SHP77 treated with DMSO at 0.1 percent for 48 hours (cell line): ENCODE measurements around the gene PUM2.

Source experiments
- DNase-seq: peaks from one replicate; lab custom pipeline; 2025; lab: John Stamatoyannopoulos, UW

The PUM2 gene

DNA sequence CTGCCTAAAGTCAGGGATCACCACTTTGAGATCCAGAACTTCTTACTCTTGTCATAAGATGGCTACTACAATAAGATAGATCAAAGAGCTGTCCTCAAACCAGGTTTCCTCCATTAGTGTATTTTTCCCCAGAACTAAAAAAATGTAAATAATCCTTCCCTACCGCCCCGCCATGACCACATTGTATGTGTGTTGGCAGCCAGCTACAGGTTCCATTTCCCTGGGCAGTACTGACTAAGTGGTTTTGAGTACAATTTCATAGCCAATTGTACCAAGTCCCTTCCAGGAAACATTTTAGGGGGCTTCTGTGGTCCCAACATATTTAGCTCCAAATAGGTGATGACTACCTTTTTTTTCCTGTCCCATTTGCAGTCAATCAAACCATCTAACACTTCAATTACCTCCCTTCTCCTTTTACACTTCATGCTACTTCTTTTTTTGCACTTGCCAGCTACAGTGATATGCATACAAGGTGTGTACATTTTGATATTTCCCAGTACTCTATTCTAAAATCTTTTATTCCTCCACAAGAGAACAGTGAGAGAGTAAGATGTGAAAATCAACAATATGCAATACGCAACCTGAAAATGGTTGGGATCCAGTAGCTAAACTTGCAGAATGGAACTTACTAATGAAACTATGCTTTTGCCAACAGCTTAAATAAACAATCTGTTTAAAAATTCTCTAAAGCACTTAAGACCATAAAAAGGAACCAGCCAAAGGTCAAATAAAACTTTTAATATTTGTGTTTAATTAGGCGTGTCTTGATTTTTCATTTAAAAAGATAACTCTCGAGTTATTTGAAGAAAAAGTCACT, 3.9 kb downstream of the PUM2 start:
- DNase-seq: no peak

DNA sequence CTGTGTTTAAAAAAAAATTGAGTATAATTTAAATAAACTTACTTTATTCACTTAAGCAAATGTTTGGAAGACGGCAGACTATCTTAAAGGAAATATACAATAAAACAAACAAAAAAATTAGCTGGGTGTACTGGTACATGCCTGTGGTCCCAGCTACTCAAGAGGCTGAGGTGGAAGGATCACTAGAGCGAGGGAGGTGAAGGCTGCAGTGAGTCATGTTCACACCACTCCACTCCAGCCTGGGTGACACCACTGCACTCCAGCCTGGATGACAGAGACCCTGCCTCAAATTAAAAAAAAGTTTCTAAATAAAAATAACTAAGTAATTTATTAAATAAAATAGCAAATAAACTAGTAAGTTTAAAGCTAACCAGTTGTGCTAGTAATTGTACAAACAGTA, 7.5 kb downstream of the PUM2 start:
- no peak for DNase-seq

DNA sequence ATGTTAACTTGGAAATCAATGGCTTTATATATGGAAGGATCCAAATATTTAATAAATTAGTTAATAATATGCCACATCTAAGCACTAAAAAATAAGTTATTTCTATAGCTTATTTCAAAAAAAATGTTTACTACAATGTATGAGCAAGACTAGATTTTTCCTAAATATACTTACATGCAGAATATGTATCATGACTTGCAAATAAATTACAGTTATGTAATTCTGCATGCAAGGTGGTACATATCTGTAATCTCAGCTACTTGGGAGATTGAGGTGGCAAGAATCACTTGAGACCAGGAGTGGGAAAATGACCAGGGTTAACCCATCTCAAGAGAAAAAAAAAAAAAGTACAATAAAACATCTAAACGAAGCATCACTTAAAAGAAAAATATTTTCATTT, 11.6 kb downstream of the PUM2 start:
- no peak for DNase-seq

DNA sequence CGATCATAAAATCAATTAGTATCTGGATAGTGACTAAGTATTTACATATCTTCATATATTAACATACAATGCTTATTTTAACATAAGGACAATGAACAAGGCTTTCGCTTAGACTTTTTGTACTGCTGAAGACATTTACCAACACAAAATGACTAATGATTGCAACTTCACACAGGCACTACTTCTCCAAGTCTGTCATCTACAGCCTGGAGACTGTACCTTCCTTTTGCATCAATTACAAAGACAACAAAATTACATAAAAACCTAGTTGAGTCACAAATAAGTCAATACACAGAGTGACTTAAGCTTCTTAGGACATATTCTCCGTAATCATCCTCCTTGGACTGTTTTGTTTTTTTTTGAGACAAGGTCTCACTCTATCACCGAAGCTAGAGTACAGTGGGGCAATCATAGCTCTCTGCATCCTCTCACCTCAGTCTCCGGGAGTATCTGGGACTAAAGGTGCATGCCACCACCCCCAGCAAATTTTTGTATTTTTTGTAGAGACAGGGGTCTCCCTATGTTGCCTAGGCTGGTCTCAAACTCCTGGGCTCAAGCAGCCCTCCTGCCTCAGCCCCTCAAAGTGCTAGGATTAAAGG, 15.9 kb downstream of the PUM2 start:
- no peak for DNase-seq

DNA sequence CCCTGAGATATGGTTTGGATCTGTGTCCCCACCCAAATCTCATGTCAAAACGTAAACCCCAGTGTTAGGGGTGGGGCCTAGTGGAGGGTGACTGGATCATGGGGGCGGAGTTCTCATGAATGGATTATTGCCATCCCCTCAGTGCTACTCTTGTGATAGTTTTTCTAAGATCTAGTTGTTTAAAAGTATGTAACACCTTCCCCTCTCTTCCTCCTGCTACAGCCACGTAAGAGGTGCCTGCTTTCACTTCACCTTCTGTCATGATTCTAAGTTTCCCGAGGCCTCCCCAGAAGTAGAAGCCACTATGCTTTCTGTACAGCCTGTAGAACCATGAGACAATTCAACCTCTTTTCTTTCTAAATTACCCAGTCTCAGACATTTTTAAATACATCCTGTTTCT, 16.9 kb downstream of the PUM2 start:
- DNase-seq: no peak

DNA sequence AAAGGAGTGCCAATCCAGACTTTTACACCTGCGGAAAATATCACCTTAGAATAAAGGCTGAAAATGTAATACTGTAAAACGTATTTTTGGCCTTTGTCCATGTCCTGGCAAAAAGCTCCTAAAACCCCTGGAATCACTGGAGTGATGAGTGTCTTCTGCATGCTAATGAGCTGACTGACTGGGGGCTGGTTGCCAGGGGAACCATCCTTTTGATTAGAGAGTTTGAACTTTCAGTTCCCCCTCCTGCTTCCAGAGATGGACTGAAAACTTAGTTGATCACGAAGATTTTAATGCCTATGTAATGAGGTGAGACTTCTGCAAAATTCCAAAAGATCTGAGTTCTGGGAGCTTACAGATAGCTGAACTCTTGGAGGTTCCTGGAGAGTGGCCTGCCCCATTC, 20.5 kb downstream of the PUM2 start:
- no peak for DNase-seq

DNA sequence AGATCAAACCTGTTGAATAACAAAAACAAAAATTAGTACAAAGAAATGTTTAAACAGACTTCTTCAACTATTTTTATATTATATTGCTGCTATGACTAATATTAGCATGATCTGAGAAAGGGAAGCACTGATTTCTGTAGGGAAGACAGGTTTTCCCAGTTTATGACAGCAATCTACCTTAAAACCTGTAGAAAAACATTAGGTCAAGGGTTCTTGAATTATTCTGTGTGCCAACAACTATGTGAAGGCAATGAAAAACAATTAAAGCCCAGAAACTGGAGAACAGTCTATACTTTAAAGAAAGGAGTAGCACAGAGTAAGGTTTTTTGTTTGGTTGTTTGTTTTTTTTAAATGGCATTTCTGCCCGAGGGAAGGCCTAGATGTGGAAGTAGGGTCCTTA, 23.3 kb downstream of the PUM2 start:
- no peak for DNase-seq

DNA sequence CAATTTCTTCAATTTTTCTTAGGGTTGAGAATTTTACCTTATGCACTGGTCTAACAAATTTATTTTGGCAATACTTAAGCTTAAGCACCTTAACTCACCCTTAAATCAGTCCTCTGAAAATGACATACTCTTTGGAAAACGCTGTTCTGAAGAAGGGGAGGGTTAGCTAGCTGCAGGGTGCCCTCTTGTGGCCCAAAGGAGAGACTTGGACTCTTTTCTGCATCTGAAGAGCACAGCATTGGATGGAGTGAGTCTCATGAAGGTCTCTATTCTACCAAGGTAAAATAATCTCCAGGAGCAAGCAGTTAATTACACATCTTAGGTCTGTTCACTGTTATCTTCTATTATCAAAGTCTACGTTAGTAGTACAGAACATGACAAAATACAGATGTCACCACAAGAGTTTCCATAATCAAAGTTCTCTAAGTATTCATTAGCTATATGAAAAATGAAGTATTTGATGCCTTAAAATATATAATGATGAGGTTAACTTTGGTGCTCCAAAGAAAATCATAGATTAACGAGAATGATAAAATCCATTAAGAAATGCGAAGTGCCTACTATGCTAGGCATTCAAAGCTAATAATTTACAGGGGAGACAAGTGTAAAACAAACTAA, 24.4 kb downstream of the PUM2 start:
- DNase-seq: peak; percentile 58

DNA sequence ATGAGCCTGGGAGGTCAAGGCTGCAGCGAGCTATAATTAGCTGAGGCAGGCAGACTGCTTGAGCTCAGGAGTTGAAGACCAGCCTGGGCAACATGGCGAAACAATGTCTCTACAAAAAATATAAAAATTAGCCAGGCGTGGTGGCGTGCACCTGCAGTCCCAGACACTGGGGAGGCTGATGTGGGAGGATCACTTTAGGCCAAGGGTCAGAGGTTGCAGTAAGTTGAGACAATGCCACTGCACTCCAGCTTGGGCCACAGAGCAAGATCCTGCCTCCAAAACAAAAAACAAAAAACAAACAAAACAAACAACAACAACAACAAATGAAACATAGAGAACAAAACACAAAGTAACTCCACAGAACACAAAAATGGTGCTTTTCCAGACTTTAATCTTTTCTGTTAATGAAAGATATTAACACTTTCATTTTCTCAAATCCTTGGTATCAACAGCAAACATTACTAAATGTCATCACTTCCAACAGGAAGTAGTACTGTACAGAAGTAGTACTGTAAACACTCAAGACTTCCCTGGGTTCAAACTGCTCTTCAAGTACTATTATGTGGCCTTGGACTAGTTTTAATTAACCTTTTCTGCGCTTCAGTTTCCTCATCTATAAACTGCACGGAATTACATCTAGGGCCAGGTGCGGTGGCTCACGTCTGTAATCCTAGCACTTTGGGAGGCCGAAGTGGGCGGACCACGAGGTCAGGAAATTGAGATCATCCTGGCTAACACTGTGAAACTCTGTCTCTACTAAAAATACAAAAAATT, 27.9 kb downstream of the PUM2 start:
- peak; percentile 5 for DNase-seq

DNA sequence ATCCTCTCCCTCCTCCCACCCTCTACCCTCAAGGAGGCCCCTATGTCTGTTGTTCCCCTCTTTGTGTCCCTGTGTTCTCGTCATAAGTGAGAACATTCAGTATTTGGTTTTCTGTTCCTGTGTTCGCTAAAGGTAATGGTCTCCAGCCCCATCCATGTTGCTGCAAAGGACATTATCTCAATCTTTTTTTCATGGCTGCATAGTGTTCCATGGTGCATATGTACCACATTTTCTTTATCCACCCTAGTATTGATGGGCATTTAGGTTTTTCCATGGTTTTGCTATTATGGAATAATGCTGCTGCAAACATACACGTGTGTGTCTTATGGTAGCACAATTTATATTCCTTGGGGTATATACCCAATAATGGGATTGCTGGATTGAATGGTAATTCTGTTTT, 33.0 kb downstream of the PUM2 start:
- no peak for DNase-seq

DNA sequence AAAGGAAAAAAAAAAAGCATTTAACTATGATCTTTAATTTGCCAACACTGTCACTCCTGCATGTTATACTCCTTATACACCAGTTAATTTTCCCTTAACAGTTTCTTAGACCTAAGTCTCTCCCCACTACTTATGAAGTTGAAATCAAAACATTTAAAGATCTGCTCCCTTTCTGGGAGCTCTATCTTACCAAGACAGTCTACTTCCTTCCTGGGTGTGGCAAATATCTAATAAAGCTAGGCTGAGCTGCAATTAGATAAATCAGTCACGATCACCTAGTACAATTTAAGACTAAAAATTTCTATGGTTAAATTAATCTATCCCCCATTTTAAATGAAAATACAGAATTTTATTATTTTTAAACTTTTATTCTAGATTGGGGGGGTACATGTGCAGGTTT, 33.4 kb downstream of the PUM2 start:
- no peak for DNase-seq

DNA sequence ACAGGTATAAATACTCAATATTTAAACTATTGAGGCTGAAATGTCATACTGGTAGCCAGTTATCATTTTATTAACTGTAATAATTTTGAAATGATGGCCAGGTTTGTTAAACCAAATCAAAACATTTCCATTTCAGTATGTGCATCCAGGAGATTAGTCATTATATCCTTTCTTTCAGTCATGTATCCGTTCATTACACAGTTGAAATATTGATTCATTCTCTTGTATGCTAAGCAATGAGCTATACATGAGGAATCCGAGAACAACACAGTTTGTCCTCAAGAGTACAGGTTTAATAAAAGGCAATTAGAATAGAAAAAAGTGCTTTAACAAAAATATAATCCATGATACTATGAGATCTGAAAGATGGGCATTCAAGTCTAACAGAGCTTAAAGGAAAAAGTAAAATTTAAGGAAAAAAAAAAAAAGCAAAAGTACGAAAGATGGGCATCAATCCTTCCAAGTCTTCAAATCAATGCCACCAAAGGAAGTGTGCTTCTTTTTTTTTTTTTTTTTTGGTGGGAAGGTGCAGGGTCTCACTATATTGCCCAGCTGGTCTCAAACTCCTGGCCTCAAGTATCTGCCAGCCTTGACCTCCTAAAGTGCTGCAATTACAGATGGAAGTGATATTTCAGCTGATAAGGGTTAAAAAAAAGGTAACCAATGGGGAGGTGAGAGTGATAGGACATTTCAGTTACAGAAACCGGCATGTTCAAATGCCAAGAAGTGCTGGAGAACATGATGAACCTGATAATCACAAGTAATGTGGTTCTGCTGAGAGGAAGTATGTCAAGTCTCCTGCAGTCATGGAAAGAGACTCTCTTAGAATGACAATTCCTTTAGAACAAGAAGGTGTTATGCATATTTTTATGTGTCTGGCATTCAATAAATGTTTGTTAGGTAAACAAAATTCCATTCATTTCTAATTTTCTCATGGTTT, 35.8 kb downstream of the PUM2 start:
- no peak for DNase-seq

DNA sequence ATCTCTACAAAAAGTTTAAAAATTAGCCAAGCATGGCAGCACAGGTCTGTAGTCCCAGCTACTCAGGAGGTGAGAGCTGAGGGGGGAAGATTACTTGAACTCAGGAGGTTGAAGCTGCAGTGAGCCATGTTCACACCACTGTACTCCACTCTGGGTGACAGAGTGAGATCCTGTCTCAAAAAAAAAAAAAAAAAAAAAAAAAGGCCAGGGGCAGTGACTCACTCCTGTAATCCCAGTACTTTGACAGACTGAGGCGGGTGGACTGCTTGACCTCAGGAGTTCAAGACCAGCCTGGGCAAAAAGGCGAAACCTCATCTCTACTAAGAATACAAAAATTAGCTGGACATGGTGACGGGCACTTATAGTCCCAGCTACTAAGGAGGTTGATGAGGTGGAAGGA, 37.0 kb downstream of the PUM2 start:
- no peak for DNase-seq

DNA sequence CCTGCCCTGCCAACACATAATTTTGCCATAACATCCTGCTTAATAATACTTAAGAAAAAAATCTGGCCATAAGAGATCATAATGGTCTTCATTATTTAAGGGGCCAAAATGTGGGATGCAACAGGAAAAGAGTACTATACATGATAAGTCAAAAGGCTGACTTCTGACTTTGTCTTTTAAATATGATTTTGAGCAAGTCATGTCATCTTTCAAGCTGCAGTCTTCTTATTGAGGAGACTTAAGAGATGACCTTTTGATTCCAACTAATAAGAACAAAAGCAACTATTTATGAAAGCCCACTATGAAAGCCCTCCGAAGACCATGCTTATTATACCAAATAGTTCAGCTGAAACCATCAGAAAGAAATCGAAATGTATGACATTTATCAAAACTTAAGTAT, 41.6 kb downstream of the PUM2 start:
- DNase-seq: no peak

DNA sequence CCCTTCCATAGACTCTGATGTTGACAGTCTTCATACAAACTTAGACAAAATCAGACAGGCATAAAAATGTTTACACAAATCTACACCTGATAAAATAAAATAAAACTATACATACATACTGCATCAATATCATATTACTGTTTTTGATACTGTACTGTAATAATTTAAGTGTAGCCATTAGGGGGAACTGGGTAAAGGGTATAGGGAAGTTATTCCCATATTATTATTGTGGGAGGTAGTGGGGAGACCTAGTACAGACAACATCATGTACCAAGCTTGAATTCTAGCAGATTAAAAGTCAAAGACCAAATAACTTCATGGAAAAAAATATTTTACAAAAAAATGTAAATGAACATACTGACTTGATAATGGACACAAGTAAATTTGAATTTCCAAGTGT, 43.3 kb downstream of the PUM2 start:
- no peak for DNase-seq

DNA sequence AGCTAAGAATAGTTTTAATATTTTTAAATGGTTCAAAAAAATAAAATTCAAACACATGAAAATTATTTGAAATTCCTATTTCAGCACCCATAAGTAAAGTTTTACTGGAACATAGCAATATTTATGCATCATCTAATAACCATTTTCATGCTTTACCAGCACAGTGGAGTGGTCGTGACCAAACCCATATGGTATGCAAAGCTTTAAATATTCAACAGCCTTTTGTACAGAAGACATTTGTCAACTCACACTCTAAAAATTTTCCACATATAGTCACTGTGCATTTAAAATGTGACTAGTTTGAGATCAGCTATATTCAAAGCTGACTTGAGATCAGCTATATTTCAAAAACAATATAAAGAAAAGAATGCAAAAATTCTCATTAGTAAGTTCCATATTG, 46.2 kb downstream of the PUM2 start:
- no peak for DNase-seq

DNA sequence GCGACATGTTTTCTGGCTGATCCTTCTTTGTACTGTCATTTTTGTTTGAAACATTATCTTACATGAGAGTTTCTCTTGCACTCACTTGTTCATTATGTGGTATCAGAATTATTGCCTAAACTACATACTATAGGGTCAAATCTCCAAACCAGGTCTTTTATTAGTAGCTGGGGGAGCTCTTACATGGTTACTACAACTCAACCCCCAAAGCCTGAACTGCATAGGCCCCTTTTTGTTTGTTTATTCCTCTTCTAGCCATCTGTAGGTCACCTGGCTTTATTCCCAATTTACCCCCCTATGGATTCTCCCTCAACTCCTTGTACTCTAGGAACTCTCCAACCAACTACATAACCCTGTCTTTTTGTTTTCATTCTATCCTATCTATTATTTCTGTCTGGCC, 46.7 kb downstream of the PUM2 start:
- DNase-seq: no peak

DNA sequence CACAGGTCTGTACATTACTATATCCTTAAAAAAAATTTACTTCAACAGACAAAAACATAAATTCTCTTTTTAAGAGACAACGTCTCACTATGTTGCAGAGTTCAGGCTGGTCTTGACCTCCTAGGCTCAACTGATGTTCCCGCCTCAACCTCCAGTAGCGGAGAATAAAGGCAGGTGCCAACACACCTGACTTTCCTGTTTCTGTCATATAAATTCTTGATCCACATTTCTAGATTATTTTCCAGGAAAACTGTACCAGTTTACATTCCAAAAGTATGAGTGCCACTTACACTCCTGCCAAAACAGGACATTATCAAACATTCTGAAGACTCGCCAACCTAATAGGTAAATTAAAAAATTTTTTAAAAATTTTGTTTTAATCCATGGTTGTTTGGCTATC, 48.6 kb downstream of the PUM2 start:
- no peak for DNase-seq

DNA sequence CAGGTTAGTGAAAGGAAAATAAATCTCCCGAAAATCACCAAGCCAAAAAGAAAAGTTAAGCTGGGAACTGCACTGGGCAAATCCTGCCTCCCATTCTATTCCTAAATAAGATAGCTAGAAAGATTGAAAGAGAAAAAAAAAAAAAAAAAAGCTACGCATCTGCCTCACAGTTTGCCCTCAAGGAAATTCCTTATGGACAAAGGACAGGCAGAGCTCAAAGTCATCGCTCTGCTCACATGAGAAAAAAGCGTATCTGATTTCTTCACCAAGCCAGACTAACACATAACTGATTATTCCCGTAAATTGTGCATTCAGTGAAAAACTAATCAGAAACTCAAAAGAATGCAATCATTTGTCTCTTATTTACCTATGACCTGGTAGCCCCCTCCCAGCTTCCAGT, 50.0 kb downstream of the PUM2 start:
- DNase-seq: no peak

DNA sequence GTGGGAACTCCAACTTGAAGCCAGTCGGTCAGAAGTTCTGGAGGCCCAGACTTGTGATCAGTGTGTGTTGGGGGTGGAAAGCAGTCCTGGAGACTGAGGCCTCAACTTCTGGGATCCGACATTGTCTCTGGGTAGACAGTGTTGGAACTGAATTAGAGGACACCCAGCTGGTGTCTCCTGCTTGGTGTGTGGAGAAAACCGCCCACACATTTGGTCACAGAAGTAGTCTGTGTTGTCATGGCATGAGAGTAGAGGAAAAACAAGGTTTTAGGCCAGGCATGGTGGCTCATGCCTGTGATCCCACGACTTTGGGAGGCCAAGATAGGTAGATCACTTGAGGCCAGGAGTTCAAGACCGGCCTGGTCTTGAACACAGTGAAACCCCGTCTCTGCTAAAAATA, 51.5 kb downstream of the PUM2 start:
- DNase-seq: no peak

DNA sequence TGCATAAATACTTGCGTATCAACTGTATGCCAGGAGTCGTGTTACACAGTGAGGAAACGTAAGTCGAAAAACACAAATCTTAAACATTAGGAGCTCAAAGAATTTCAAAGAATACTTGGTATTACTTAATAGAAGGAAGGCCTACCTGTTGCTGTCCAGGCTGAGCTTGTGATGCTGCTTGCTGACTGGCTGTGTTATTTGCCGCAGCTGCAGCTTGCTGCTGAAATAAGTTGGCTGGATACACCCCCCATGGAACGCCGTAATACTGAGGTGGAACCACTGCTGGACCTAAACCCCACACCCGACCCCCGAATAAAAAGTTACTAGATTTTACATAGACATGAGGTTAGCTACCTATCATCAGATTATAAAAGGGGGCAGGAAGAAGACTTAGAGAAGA, 56.4 kb downstream of the PUM2 start:
- DNase-seq: no peak

DNA sequence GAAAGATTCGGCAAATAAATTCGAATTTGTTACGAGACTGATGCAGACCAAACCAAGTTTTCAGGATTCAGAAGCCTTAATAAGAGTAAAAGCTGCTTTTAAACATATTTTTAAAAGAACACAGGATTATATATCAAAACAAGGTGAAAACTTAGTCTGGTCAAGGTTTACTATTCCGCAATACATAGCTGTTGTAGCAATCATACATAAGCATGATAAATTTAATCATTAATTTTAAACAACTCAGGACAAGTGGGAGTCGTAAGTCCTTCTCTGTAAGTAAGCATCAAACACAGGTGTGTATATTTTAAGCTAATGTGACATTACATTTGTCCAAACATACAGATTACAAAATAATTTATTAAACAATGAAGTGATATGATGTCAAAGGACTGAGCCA, 57.7 kb downstream of the PUM2 start:
- DNase-seq: no peak
